Kasumi-1 (cell line): ENCODE results near the gene MRPL17.

Experiments used
- DNase-seq, 2 experiments: peaks; one replicate each; lab custom pipeline; 2025; lab: John Stamatoyannopoulos, UW

Gene MRPL17

DNA sequence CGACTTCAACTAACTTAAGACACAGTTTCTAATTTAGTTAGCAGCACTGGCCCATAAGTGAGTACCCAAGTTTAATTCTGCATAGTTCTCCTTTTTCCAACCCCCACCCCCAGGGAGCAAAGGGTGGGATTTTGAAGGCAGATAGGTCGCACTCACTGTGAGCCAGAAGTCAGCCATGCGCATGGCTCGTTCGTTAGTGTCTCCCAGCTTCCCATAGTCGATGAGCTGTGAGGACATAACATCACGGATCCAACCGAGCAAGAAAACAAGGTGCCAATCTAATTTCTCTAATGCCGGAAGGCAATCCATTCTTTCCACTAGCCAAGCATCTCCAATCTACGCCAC is 577 bp downstream of the MRPL17 start:
- DNase-seq = no peak

DNA sequence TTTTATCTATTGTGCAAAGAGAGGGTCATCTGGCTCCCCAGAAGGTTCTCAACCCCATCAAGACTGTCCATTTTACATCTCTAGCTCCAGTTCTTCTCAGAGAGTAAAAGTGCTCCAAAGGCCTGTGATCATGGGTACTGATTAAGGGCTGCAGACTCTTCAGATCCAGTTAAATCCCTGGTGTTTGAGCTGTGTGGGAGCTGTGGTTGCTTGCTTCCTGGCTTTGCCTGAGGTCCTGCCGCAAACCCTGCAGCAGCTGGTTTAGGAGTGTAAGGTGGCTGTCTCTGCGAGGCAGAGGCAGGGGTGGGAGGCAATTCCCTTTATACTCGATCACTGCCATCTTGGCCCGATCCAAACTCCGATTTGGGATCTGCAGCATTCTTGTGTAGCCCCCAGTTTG is 1.2 kb downstream of the MRPL17 start:
- peak in 1 of 2 experiments; percentile 25 for DNase-seq

DNA sequence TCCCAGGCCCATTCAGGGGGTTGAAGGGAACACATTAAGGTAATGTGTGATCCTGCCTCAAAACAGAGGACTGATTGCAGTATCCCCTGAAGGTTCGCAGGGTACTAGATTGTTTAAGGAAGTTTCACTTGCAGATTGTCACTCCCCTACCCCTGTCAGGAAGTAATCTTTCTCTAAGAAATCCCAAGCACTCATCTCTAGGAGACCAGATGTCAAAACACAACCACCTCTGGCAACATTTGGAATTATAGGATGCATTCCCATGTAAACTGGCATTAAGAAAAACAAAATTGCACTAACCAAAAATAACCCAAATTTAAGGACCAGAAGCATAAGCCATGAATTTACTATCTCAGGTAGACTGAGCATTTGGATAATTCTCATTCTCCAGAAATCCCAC is 1.6 kb downstream of the MRPL17 start:
- DNase-seq = no peak

DNA sequence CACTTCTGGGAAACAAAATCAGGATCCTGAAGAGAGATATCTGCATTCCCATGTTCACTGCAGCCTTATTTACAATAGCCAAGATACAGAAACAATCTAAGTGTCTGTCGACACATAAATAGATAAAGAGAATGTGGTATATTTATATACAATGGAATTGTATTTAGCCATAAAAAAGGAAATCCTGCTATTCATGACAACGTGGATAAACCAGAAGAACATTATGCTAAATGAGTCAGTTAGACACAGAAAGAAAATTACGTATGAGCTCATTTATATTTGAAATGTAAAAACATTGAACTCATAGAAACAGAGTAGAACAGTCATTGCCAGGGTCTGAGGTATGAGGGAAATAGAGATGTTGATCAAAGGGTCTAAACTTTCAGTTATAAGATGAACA is 6.1 kb downstream of the MRPL17 start:
- DNase-seq = no peak

DNA sequence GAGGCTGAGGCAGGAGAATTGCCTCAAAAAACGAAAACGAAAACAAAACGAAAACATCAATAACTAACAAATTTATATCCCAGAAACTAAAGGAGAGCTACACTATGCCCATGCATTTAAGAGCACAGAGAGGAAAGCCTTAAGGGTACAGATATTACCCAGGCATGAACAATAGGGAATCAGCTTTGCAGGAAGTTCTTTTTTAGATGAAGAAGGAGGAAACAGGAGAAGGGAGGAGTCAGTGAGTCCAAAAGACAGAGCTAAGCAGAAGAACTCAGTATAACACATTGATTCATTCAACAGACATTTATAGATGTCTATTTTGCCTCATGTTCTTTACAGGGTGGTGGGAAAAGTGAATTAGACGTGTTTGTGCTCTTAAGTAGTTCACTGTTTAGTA is 8.3 kb downstream of the MRPL17 start:
- DNase-seq = peak in 1 of 2 experiments; percentile 14

DNA sequence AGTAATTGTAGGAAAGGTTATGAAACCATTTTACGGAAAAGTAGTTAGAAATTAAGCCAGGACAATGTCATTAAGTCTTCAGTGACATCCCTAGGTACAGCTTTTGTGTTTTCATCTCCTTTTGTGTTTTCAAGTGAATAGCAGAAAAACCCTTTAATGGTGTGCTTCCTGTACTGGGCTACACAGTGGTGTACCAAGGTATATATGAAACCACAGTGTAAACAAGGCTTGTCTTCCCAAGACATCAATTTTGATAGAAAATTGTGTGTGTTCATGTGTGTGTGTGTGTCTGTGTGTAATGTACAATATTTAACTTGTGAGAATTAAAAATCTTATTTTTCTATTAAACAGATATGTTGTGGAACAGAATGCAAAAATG is 8.9 kb downstream of the MRPL17 start:
- no peak for DNase-seq

DNA sequence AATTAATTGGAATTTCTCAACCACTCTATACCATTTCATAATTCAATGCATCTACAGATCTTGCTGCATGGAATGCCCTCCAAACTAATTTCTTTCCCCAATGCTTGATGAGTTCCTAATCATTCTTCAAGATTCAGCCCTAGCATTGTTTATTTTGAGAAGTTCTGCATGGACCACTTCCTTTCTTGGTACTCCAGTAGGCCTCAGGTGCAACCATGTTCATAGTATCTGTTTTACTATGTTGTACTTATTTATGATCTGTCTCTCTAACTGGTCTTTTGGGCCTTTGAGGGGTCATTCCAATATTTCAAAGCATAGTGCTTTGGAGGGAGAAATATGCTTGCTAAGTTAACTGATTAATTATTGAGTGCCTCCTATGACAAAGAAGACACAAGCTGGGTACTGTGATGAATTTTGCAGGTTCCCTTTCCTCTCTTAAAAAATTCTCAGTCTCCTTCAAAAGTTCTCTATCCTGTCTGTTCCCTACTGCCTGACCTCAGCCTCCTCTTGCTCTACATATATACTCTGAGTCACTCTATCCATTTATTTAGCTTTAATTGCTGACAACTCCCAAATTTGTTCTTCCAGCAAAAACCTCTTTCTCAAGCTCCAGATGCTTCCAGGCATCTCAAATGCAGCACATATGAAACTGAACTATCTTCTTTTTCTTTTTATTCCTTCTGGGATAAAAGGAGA is 9.5 kb downstream of the MRPL17 start:
- no peak for DNase-seq

DNA sequence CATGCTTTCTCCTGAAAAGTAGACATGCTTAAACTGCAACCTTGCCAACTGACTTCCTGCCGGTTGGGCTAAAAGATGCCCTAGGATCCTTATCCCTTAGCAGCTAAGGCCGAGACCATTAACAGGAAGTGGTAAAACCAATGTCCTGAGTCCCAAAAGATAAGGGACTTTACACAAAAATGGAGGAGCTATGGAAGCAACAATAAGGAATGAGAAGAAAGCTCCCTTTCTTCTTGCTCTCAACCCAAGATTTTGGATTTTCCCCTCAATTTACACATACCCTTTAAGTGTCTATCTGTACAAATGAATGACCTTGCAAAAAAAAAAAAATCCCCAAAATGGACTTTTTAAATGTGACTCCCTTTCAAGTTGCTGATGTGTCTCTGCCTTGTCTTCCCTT is 11.1 kb downstream of the MRPL17 start:
- no peak for DNase-seq

DNA sequence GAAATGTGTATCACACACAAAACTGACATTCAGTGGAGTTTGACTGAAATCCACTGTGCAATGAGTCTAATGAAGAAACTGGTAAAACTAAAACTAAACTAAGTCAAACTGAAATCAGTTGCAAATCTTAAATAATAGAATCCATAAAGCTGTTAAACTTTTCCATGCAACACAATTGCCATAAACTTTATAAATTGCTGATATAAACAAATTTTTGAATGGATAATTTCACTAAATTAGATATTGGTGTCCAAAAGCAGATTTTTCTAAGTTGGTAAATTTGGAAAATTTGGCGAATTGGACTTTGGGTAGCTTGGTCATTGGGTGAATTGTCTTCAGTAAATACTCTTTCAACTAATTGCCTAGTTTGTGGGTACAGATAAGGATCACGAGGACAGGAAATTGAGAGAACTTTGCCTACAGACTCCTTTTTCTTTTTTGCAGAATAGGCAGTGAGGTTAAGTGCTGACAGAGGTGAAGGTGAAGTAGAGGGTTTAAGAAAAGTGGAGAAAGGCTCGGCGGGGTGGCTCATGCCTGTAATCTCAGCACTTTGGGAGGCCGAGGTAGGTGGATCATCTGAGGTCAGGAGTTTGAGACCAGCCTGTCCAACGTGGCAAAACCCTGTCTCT is 12.8 kb downstream of the MRPL17 start:
- DNase-seq = no peak

DNA sequence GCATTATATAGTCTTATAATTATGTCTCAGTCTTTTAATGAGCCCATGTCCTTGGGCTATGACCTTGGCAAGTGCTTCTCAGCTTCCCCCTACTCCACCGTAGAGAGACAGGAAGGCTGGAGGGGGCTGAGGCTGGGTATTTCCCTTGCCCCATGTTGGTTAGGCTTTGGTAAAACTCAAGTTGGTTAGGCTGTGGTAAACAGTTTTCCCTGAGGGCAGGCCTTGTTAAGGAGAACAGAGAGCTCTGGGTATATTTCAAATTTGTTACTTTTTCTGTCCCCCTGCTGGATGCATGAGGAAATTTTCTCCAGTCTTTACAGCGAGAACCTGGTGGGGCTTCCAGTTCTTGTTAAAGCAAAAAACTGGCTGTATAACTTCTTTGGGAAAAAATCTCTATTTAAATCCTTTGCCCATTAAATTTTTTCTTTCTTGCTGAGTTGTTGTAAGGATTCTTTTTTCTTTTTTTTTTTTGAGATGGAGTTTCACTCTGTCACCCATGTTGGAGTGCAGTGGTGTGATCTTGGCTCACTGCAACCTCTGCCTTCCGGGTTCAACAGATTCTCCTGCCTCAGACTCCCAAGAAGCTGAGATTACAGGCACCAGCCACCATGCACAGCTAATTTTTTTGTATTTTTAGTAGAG is 15.3 kb downstream of the MRPL17 start:
- DNase-seq = peak; percentile 76 to 78

DNA sequence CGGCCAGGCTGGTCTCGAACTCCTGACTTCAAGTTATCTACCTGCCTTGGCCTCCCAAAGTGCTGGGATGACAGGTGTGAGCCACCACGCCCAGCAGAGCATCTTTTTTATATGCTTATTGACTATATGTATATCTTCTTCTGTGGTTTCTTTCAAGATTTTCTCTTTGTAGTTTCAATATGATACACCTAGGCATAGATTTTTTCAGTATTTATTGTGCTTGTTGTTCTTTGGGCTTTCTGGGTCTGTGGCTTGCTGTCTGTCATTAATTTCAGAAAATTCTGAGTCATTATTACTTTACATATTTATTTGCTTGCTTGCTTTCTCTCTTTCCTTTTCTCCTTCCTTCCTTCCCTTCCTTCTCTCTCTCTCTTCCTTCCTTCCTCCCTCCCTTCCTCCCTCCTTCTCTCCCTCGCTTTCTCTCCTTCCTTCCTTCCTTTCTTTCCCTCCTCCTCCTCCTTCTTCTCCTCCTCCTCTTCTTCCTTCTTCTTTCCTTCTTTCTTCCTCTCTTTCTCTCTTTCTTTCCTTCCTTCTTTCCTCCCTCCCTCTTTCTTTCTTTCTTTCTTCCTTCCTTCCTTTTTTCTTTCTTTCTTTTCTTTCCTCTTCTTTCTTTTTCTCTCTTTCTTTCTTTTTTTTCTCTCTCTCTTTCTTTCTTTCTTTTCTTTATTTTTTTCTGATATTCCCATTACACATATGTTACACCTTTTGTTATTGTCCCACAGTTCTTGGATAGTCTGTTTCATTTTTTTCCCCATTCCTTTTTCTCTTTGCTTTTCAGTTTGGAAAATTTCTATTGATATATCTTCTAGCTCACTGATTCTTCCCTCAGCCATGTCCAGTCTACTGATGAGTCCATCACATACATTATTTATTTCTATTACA is 16.6 kb downstream of the MRPL17 start:
- DNase-seq = no peak

DNA sequence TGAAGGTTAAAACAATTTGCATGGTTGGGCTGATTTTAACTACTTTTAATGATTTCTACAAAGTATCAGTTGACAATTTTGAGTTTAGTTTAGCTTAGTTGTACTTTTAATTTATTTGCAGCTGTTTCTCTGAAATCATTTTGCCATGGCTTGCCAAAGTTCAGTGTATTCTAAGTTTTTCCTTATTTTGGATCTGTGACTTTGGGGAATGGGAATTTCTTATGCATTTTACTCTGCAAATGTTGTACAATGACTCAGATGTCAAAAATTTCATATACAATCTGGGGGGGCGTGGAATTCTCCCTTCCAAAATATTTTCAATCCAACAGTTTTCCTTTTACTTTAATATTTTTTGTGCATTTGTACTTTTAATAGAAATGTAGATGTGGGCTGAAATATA is 18.6 kb downstream of the MRPL17 start:
- DNase-seq = no peak

DNA sequence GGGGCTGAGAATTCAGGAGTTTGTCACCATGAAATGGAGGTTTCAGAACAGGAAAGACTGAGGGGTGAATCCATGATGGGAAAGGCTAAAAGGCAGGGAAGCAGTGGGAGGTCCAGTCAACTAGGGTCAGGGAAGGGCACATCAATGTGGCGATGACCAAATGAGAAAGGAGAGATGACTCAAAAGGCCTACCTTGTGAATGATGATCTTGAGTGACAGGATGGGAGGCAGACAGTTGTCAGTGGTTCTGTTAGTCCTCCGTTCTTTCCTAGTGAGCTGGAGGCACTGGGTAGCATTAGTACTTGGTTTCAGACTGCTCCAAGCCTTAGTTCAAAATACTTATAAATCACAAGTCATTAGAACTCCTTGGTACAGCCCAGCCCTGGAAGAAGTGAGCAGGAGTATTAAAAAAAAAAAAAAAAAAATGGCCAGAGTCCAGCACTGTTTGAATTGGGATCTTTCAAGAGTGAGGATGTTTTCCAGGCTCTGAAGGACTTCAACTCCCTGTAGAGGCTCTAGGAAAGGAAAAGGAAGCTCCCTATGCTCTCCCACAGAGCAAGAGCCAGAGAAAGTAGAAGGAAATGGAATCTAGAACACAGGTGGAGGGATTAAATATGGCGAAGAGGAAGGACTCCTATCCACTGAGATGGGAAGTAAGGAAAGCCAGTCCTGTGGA is 19.2 kb downstream of the MRPL17 start:
- no peak for DNase-seq

DNA sequence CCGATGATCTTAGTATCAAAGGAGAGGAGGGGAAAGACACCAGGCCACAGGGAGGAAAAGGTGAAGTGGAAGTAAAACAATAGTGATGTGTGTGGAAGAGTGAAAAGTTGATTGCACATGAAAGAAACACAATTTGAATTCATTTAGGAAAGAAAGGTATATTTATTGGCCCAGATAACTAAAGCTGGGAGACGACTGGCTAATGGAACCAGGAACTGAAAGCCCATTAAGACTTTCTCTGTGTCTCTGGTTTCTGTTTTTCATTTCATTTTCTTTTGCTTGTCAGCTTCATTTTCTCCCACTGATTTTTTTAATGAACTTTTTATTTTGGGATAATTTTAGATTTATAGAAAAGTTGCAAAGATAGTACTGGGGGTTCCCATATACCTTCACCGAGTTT is 22.4 kb downstream of the MRPL17 start:
- DNase-seq = no peak

DNA sequence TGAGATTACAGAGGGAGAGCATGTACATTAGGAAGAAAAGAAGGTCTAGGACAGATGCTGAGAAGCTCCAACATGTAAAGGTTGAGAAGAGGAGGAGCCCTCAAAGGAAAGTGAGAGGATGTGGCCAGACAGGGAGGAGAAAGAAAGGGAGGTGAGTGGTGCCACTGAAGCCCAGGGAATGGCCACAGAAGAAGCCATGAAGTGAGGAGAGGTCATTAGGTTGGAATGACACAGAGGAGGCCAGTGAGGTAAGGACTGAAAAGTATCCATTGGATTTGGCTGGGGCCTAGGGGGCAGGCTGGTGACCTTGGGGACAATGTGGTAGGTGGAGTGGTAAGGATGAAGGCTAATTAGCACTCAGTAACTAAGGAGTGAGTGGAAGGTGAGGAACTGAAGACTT is 24.5 kb downstream of the MRPL17 start:
- DNase-seq = no peak

DNA sequence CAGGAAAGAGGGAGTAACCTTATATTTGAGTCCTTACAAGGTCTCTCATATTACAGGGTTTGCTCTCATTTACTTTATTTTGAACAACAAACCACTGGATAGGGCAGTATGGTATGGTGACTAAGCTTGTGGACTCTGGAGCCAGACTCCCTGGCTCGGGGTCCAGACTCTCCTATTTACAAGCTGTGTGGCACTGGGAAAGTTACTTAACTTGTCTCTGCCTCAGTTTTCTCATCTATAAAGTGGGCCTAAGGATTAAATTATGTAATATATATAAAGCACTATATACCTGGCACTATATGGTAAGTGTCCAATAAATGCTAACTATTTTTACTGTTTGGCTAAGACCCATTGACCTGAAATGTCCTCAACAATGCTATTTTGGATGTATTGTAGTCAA is 25.8 kb downstream of the MRPL17 start:
- no peak for DNase-seq

DNA sequence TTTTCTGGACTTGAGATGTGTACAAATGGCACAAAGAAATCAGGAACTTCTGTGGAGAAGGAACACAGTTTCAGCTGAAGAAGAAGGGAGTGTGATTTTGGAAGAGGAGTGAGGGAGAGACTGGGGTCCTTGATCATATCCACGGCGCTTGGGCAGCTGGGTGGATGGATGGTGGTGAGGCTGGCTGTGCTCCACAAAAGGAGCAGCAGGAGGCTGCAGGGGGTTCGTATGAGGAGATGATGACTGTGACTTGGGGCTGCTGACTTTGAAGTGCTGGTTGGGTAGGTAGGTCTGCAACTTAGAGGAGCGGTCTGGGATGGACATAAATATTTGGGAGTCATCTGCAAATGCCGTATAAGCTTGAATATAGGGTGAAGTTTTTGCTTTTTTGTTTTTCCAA is 26.2 kb downstream of the MRPL17 start:
- DNase-seq = no peak

DNA sequence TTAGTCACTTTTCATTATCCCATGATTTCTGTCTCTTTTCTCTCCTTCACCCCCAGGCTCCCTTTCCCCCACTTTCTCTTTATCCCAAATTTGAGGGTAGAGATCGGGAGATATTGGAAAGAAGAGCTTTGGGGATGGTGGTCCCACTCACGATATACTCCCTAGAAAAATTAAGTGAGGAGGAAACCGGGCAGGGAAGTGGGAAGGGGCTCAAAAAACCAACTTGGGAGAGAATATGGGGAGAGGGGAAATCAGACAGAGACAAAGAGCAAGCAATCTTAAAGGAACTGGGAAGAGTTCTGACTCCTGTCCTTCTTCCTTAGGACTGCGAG is 26.6 kb downstream of the MRPL17 start:
- no peak for DNase-seq

DNA sequence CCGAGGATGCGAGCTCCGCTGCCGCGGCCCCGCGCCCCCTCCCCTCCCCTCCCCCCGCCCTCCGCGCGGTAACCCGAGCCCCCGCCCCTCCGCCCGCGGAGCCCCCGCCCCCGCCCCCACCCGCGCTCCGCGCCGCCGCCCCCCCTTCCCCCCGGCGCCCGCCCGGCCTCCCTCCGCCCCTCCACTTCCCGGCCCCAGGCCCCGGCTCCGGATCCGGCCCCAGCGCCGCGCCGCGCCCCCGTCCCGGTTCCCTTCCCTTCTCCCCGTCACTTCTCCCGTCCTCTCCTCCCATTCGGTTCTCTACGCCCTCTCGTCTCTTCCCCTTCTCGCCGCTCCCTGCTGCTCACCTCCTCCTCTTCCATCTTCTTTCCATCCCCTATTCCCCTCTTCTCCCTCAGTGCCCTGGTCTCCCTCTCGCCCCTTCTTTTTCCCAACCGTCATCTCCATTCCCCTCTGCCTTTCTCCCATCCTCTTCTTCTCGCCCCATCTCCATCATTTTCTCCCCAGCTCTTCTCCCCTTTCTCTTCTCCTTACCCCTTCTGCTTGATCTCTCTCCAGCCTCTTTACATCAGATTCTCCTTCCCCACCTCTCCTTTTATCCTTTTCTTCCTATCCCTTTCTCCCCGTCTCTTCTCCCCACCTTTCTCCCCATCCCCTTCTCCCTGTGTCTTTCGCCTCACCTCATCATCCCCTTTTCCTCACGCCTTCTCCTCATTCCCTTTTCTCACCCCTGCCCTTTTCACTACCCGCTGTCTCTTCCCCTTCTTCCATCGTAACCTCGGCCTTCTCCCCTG is 27.2 kb downstream of the MRPL17 start, which contains the start of gene DCHS1:
TSS of gene DCHS1 (minus strand) at position 20 of the 794 bp plus-strand sequence. CDS start 14,196 bp downstream, outside the sequence.
- DNase-seq = no peak

DNA sequence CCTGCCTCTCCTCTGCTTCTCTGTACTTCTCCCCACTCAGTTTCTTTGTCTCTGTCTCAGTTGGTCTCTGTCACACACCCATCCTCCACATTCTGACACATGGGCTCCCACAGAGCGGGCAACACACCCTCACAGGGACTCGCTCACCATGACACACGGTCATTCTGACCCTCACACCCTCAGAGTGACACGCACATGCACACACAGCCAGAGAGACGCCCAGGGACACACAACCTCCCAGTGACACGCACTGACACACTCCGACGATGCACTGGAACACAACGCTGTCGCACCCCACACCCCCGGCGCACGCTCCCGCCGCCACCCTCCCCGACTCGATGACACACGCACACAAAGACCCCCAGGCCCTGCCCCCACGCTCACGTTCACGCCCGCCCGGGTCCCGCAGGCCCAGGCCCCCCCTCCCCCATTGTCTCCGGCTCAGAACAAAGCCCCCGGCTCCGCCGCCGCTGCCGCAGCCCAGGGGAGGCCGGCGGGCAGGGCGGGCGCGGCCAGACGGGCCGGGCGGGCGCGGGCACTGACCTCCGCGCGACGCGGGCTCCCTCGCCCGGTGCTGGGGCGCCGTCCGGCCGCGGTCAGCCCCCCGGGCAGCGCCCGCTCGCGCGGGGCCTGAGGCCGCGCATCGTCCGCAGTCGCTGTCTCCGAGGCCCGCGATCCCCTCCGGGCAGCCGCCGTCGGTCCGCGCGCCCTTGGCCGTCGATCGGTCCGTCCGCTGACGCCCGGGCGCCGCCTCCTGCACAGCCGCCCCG is 27.9 kb downstream of the MRPL17 start:
- DNase-seq = no peak
